ENCODE data around the gene LYVE1. TPM values are rescaled to one million over a fixed set of nuclear protein-coding genes. Genes with fewer than 3 reads are reported as not detected.

The LYVE1 gene
- total RNA-seq, 2 donors from 2014 or later, result 6.9 to 31.4 TPM

GRCh38 chr11:10537600-10537999 lies 30.9 kb downstream of the LYVE1 start:
- Histone ChIP-seq H3K4me1 (peaks cover 13% of the 10 kb centered on the region), H3K36me3 (replicated peaks in 1 of 2; ENCODE audit: insufficient read depth in 1 of 2, low read depth in 2 of 2) (peaks cover 0 to under 1% of the 10 kb centered on the region in 2 donors), H3K4me3 (no peak overlapping the region), H3K9me3 (no peaks in the 10 kb centered on the region), H3K27ac (no peak overlapping the region), H3K27me3 (no peaks in the 10 kb centered on the region)
- no peak for DNase-seq
- no peak for ATAC-seq
- TF ChIP-seq POLR2A (IDR thresholded peaks at IDR 0.05), result no peak
- TF ChIP-seq, protein P1, sequence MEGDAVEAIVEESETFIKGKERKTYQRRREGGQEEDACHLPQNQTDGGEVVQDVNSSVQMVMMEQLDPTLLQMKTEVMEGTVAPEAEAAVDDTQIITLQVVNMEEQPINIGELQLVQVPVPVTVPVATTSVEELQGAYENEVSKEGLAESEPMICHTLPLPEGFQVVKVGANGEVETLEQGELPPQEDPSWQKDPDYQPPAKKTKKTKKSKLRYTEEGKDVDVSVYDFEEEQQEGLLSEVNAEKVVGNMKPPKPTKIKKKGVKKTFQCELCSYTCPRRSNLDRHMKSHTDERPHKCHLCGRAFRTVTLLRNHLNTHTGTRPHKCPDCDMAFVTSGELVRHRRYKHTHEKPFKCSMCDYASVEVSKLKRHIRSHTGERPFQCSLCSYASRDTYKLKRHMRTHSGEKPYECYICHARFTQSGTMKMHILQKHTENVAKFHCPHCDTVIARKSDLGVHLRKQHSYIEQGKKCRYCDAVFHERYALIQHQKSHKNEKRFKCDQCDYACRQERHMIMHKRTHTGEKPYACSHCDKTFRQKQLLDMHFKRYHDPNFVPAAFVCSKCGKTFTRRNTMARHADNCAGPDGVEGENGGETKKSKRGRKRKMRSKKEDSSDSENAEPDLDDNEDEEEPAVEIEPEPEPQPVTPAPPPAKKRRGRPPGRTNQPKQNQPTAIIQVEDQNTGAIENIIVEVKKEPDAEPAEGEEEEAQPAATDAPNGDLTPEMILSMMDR (IDR thresholded peaks at IDR 0.05), result no peak
- intact Hi-C loops (cut with DNase I), result no loop called here

DNA sequence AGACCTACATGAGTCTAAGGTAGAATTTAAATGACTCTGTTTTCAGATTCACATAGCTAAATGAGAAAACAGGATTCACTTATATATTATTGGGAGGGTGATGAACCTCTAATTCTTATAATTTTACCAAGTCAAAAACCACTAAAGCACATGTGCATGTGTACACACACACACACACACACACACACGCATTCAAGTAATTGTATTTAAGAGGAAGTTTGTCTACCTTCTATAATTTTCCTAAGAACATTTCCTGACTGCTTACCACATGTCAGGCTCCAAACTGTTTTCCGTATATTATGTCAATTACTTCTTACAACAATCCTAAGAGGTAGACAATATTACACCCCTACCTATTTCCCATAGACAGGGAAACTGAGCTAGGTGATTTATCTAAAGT lies 34.1 kb downstream of the LYVE1 start:
- no peak for DNase-seq
- ATAC-seq, result no peak
- 62 to 91% methylated on average over 2 of the region's 2 CpGs for WGBS, 2 donors

DNA sequence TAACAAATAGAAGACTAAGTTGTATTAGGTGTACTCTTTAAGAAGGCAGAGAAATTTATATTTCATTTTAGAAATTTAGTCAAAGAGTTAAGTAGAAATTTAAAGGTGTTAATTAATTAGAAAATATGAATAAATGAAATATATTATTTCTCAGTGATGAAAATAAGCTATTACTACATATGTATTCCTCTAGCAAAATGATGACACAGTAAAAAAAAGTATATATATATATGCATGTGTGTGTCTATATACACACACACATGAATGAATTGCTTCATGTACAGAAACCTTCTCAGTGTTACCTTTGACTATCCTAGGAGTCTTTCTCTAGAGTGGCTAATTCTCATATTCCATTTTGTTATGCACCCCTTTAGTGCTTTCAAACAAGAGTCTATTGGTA lies 35.1 kb downstream of the LYVE1 start:
- H3K27me3 ChIP-seq, result no peaks in the 10 kb centered on the region
- H3K36me3 ChIP-seq (replicated peaks in 1 of 2; ENCODE audit: insufficient read depth in 1 of 2, low read depth in 2 of 2), result peaks cover 0 to 6% of the 10 kb centered on the region in 2 donors
- H3K4me3 ChIP-seq, result no peak overlapping the region
- H3K4me1 ChIP-seq, result no peaks in the 10 kb centered on the region
- no peaks in the 10 kb centered on the region for H3K9me3 ChIP-seq
- no peak for TF ChIP-seq POLR2A (IDR thresholded peaks at IDR 0.05)
- TF ChIP-seq, protein P1 (IDR thresholded peaks at IDR 0.05), result no peak
- DNase-seq (no peak), ATAC-seq (no peak)
- no peak overlapping the region for H3K27ac ChIP-seq
- intact Hi-C loops (cut with DNase I), result no loop called here

More for the DNA sequence above, 34.1 kb downstream of the LYVE1 start:
- H3K36me3 ChIP-seq (replicated peaks in 1 of 2; ENCODE audit: insufficient read depth in 1 of 2, low read depth in 2 of 2), result peaks cover 0 to 4% of the 10 kb centered on the region in 2 donors
- no peak overlapping the region for H3K4me3 ChIP-seq
- intact Hi-C loops (cut with DNase I), result no loop called here
- no peak for TF ChIP-seq POLR2A (IDR thresholded peaks at IDR 0.05)
- TF ChIP-seq, protein P1 (IDR thresholded peaks at IDR 0.05), result no peak
- H3K27me3 ChIP-seq, result no peaks in the 10 kb centered on the region
- no peaks in the 10 kb centered on the region for H3K9me3 ChIP-seq
- H3K4me1 ChIP-seq, result no peaks in the 10 kb centered on the region
- no peak overlapping the region for H3K27ac ChIP-seq

DNA sequence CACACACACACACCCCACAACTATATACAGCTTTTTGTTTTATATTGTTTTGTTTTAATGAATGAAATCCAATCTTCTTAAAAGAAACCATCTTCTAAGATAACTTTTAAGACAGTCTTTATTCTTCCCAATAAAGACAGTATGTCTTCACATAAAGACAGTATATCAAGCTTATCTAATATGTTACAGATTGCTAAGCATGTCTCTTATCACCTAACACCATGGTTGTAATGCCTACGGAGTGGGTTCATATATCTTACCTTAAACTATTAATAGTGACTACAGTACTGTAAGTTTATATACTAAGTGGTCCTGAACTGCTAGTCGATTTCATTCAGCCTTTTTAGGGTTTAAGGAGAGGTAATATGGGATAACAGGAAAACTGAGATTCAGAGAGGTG lies 35.9 kb downstream of the LYVE1 start:
- Histone ChIP-seq H3K4me3 (no peak overlapping the region), H3K27me3 (no peaks in the 10 kb centered on the region), H3K27ac (no peak overlapping the region), H3K9me3 (no peaks in the 10 kb centered on the region), H3K4me1 (no peaks in the 10 kb centered on the region), H3K36me3 (replicated peaks in 1 of 2; ENCODE audit: insufficient read depth in 1 of 2, low read depth in 2 of 2) (peaks cover 0 to 6% of the 10 kb centered on the region in 2 donors)
- ATAC-seq (no peak), DNase-seq (no peak)
- TF ChIP-seq POLR2A (IDR thresholded peaks at IDR 0.05), result no peak
- TF ChIP-seq, protein P1 (IDR thresholded peaks at IDR 0.05), result no peak
- intact Hi-C loops (cut with DNase I), result no loop called here
- 75 to 76% methylated on average over 2 of the region's 2 CpGs for WGBS, 2 donors

DNA sequence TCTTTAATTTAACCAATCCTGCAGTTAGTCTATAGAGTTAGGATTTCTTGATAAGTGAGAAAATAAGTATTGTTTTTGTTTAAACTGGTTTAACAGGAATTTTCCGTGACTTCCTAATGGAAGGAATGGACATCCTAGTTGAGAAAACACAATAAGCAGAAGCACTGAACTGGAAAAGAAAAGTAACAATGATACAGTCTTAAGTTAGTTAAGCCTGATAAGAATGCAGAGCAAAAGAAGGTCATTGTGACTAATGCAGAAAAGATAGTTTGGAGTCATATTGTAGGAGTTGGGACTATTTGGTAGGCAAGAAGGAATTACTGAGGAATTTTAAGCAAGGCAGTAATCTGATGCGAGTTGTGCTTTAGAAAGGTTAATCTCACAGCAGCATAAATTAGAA lies 39.2 kb downstream of the LYVE1 start:
- no peak for ATAC-seq
- H3K36me3 ChIP-seq (replicated peaks in 1 of 2; ENCODE audit: insufficient read depth in 1 of 2, low read depth in 2 of 2), result peaks cover 0 to 10% of the 10 kb centered on the region in 2 donors
- H3K4me1 ChIP-seq, result no peaks in the 10 kb centered on the region
- H3K9me3 ChIP-seq, result no peaks in the 10 kb centered on the region
- no peak for DNase-seq
- no peak overlapping the region for H3K27ac ChIP-seq
- intact Hi-C loops (cut with DNase I), result no loop called here
- no peaks in the 10 kb centered on the region for H3K27me3 ChIP-seq
- H3K4me3 ChIP-seq, result no peak overlapping the region
- no peak for TF ChIP-seq POLR2A (IDR thresholded peaks at IDR 0.05)
- TF ChIP-seq, protein P1 (IDR thresholded peaks at IDR 0.05), result no peak
- 86 to 91% methylated on average over 2 of the region's 2 CpGs for WGBS, 2 donors
